A673 (cell line): ENCODE data around the gene RASSF8. TPM values are rescaled to one million over a fixed set of nuclear protein-coding genes. Genes with fewer than 3 reads are reported as not detected.

Experiments used
- BruUV-seq: library from RNA; stranded (reverse); fragments of 400-500 nt; replicated peaks from 2 replicates; lab custom pipeline; 2021; lab: Mats Ljungman, UMichigan
- CTCF ChIA-PET: fragments of 300-600 bp; sonication (Branson Sonifier 250); formaldehyde crosslinking; loops from one replicate; lab custom pipeline; 2022; ENCODE audit warnings: antibody characterized with exemption; lab: Charles Lee
- POLR2A ChIA-PET: fragments of 300-600 bp; sonication (Branson Sonifier 250); formaldehyde crosslinking; loops from one replicate; lab custom pipeline; 2022; ENCODE audit warnings: antibody characterized with exemption; ENCODE audit not compliant: low non-redundant PET; lab: Charles Lee
- DNase-seq: peaks from one replicate; pipeline ENCODE4 v3.0.0-alpha.2; 2015; ENCODE audit warnings: low spot score
- H3K27ac ChIP-seq: fragments of 200-600 bp; sonication (generic); 2 replicates; pipeline ENCODE4 v1.5.1; 2016; ENCODE audit warnings: mixed run types, low read depth, mild to moderate bottlenecking, mixed read lengths, antibody characterized with exemption, low read length; ENCODE audit not compliant: poor library complexity, severe bottlenecking
- H3K27me3 ChIP-seq: fragments of 200-600 bp; sonication (generic); replicated peaks from 2 replicates; pipeline ENCODE4 v1.6.1; 2017; ENCODE audit warnings: mixed run types, low read depth, mild to moderate bottlenecking, mixed read lengths, antibody characterized with exemption, low read length; ENCODE audit not compliant: insufficient read depth, poor library complexity
- H3K36me3 ChIP-seq: fragments of 200-600 bp; sonication (generic); 2 replicates; pipeline ENCODE4 v1.6.1; 2016; ENCODE audit warnings: mixed run types, mild to moderate bottlenecking, mixed read lengths, antibody characterized with exemption, low read length; ENCODE audit not compliant: insufficient read depth, poor library complexity, severe bottlenecking
- H3K4me1 ChIP-seq: fragments of 200-600 bp; sonication (generic); 2 replicates; pipeline ENCODE4 v1.6.1; 2017; ENCODE audit warnings: mixed run types, mild to moderate bottlenecking, mixed read lengths, antibody characterized with exemption, low read length; ENCODE audit not compliant: insufficient read depth, poor library complexity, severe bottlenecking
- H3K4me3 ChIP-seq: fragments of 200-600 bp; sonication (generic); 2 replicates; pipeline ENCODE4 v1.5.1; 2016; ENCODE audit warnings: low read depth, mixed run types, mild to moderate bottlenecking, mixed read lengths, low read length; ENCODE audit not compliant: poor library complexity, severe bottlenecking
- H3K9me3 ChIP-seq: fragments of 200-600 bp; sonication (generic); 2 replicates; pipeline ENCODE4 v1.6.1; 2016; ENCODE audit warnings: mixed run types, low read depth, mild to moderate bottlenecking, mixed read lengths, antibody characterized with exemption, low read length; ENCODE audit not compliant: poor library complexity, severe bottlenecking
- CTCF ChIP-seq: fragments of 300-800, 200-600 bp; sonication (generic); conservative IDR thresholded peaks from 2 replicates; pipeline ENCODE4 v1.5.1; 2017; ENCODE audit warnings: low read depth, mild to moderate bottlenecking, antibody characterized with exemption, low read length, moderate library complexity, mixed read lengths
- EZH2 ChIP-seq: fragments of 200-600 bp; sonication (generic); IDR thresholded peaks from 2 replicates; pipeline ENCODE4 v1.6.1; 2017; ENCODE audit warnings: borderline replicate concordance, low read depth, mild to moderate bottlenecking, mixed read lengths, antibody characterized with exemption, low read length; ENCODE audit not compliant: poor library complexity, severe bottlenecking
- intact Hi-C: fragments of 100-400 bp; cut with micrococcal nuclease; formaldehyde crosslinking; loops from one replicate; pipeline ENCODE4 v1.10.0; 2022; ENCODE audit not compliant: unreplicated experiment
- total RNA-seq: library from RNA; stranded (reverse); gene quantifications from 2 replicates; pipeline ENCODE4 v1.2.3, GENCODE V29; 2021

RASSF8 gene
- total RNA-seq, 1 experiment from 2014 or later, result 23.1 TPM

- POLR2A ChIA-PET, result no interaction called here
- no TSS peak for BruUV-seq
- no peak for TF ChIP-seq EZH2
- peak; percentile 26; the same call in 1 of the 2 replicates for TF ChIP-seq CTCF
- CTCF ChIA-PET, result no interaction called here
- DNase-seq, result no peak
- Histone ChIP-seq H3K4me3 (no peak overlapping the region), H3K4me1 (peaks cover 42% of the 10 kb centered on the region), H3K27ac (no peak overlapping the region), H3K36me3 (no peaks in the 10 kb centered on the region), H3K9me3 (no peaks in the 10 kb centered on the region), H3K27me3 (no peaks in the 10 kb centered on the region)
- intact Hi-C loops, result no loop called here
These were observed 86.1 kb downstream of the RASSF8 start for GRCh38 chr12:26044592-26044991.

- peak; percentile 39 for DNase-seq
- TF ChIP-seq EZH2 (no peak), CTCF (no peak)
- no TSS peak for BruUV-seq
- no peak overlapping the region for H3K4me3 ChIP-seq
- H3K36me3 ChIP-seq, result no peaks in the 10 kb centered on the region
- intact Hi-C loops, result no loop called here
- H3K9me3 ChIP-seq, result no peaks in the 10 kb centered on the region
- peaks cover 42% of the 10 kb centered on the region for H3K4me1 ChIP-seq
- CTCF ChIA-PET, result no interaction called here
- H3K27ac ChIP-seq, result peak overlapping the region; percentile 41
- POLR2A ChIA-PET, result no interaction called here
- no peaks in the 10 kb centered on the region for H3K27me3 ChIP-seq
These were observed 87.7 kb downstream of the RASSF8 start for GRCh38 chr12:26046203-26046602.

GRCh38 chr12:26046906-26047305, 88.4 kb downstream of the RASSF8 start:
- no peak for DNase-seq
- CTCF ChIA-PET, result no interaction called here
- Histone ChIP-seq H3K27me3 (no peaks in the 10 kb centered on the region), H3K4me3 (no peak overlapping the region), H3K9me3 (no peaks in the 10 kb centered on the region), H3K27ac (no peak overlapping the region), H3K36me3 (no peaks in the 10 kb centered on the region), H3K4me1 (peaks cover 42% of the 10 kb centered on the region)
- no TSS peak for BruUV-seq
- TF ChIP-seq EZH2, result no peak
- TF ChIP-seq CTCF, result no peak
- intact Hi-C loops, result no loop called here
- POLR2A ChIA-PET, result no interaction called here
